H1 (cell line): ENCODE results near the gene ATAT1. TPM values are rescaled to one million over a fixed set of nuclear protein-coding genes. Genes with fewer than 3 reads are reported as not detected.

Source experiments
- CTCF ChIA-PET: fragments of 300-600 bp; sonication (Branson Sonifier 250); formaldehyde crosslinking; loops from one replicate; lab custom pipeline; 2021; ENCODE audit not compliant: partially characterized antibody; lab: Charles Lee
- POLR2A ChIA-PET: fragments of 300-600 bp; sonication (Branson Sonifier 250); formaldehyde crosslinking; loops from one replicate; lab custom pipeline; 2021; ENCODE audit warnings: inconsistent platforms; ENCODE audit not compliant: partially characterized antibody; lab: Charles Lee
- DNase-seq, 2 experiments: peaks; one replicate each; pipeline versions ENCODE4 v3.0.0 to v3.0.0-alpha.2; 2010 to 2022; ENCODE audit warnings: low spot score in 2 of 2, low read depth in 1 of 2, mixed read lengths in 1 of 2
- FAIRE-seq: peaks from 2 replicates; lab custom pipeline; 2011; peaks lifted over from hg19 to GRCh38; lab: Jason Lieb, UNC
- H2AFZ ChIP-seq: 2 replicates; pipeline ENCODE4 v1.8.1; 2012; ENCODE audit warnings: low read length, inconsistent platforms
- H2AK5ac ChIP-seq: 2 replicates; pipeline ENCODE4 v1.6.1; 2013; ENCODE audit warnings: low read depth, low read length
- H2BK120ac ChIP-seq: replicated peaks from 2 replicates; pipeline ENCODE3; 2013; ENCODE audit warnings: low read depth, low read length, inconsistent platforms
- H2BK12ac ChIP-seq: 2 replicates; pipeline ENCODE4 v1.6.1; 2013; ENCODE audit warnings: low read depth, low read length
- H2BK15ac ChIP-seq: 2 replicates; pipeline ENCODE4 v1.6.1; 2013; ENCODE audit warnings: low read length
- H2BK20ac ChIP-seq: 2 replicates; pipeline ENCODE4 v1.6.1; 2013; ENCODE audit warnings: low read length
- H2BK5ac ChIP-seq: 2 replicates; pipeline ENCODE4 v1.6.1; 2013; ENCODE audit warnings: low read depth, low read length
- H3K14ac ChIP-seq: 2 replicates; pipeline ENCODE4 v1.6.1; 2013; ENCODE audit warnings: inconsistent platforms; ENCODE audit not compliant: insufficient read length
- H3K18ac ChIP-seq: 2 replicates; pipeline ENCODE4 v1.6.1; 2013; ENCODE audit warnings: low read length; ENCODE audit errors: extremely low read depth
- H3K23ac ChIP-seq: 2 replicates; pipeline ENCODE4 v1.6.1; 2013; ENCODE audit warnings: inconsistent platforms; ENCODE audit not compliant: insufficient read length
- H3K23me2 ChIP-seq: 2 replicates; pipeline ENCODE4 v1.6.1; 2013; ENCODE audit warnings: low read depth, low read length
- H3K27ac ChIP-seq: 2 replicates; pipeline ENCODE4 v1.6.1; 2011; ENCODE audit warnings: low read depth, low read length, inconsistent platforms
- H3K27me3 ChIP-seq, 4 experiments: replicated peaks in 1 of 4; 1 replicate in 1 of 4; 2 replicates in 3 of 4; pipeline versions ENCODE4 v1.6.1 to v1.8.1; 2011 to 2013; ENCODE audit warnings: low read length in 3 of 4, mild to moderate bottlenecking in 3 of 4, inconsistent platforms in 2 of 4, mixed read lengths in 2 of 4, moderate library complexity in 1 of 4; ENCODE audit not compliant: control insufficient read depth in 3 of 4, insufficient read depth in 3 of 4; ENCODE audit errors: extremely low read depth in 1 of 4
- H3K36me3 ChIP-seq, 4 experiments: 2 replicates each; pipeline versions ENCODE4 v1.6.1 to v1.8.1; 2011 to 2013; ENCODE audit warnings: mild to moderate bottlenecking in 4 of 4, low read length in 3 of 4, moderate library complexity in 2 of 4, control low read depth in 1 of 4, inconsistent platforms in 1 of 4; ENCODE audit not compliant: insufficient read depth in 4 of 4, control insufficient read depth in 2 of 4
- H3K4ac ChIP-seq: replicated peaks from 2 replicates; pipeline ENCODE3; 2013; ENCODE audit warnings: low read length, low read depth, mixed read lengths, inconsistent platforms; ENCODE audit not compliant: insufficient read length
- H3K4me1 ChIP-seq, 4 experiments: replicated peaks in 1 of 4; 1 replicate in 1 of 4; 2 replicates in 3 of 4; pipeline versions ENCODE4 v1.6.1 to v1.8.1; 2011 to 2013; ENCODE audit warnings: low read length in 3 of 4, inconsistent platforms in 2 of 4, mixed read lengths in 1 of 4; ENCODE audit not compliant: insufficient read depth in 4 of 4, control insufficient read depth in 3 of 4
- H3K4me2 ChIP-seq, 2 experiments: 2 replicates each; pipeline versions ENCODE4 v1.6.1 to v1.8.1; 2011 to 2013; ENCODE audit warnings: low read depth in 2 of 2, low read length in 2 of 2, control low read depth in 1 of 2, inconsistent platforms in 1 of 2, mild to moderate bottlenecking in 1 of 2; ENCODE audit not compliant: insufficient read depth in 1 of 2
- H3K4me3 ChIP-seq, 4 experiments: fragments of 200-600, 300-600 bp in 1 of 4; sonication (generic), shearing (Covaris generic), sonication (Bioruptor Twin) in 1 of 4; 2 replicates each; pipeline versions ENCODE4 v1.5.1 to v1.8.1; 2011 to 2016; ENCODE audit warnings: low read length in 4 of 4, low read depth in 3 of 4, control low read depth in 2 of 4, inconsistent platforms in 2 of 4, mild to moderate bottlenecking in 2 of 4, mixed read lengths in 1 of 4, moderate library complexity in 1 of 4; ENCODE audit not compliant: insufficient read depth in 2 of 4; ENCODE audit errors: extremely low read depth in 1 of 4
- H3K56ac ChIP-seq: replicated peaks from 2 replicates; pipeline ENCODE3; 2013; ENCODE audit warnings: low read depth, mild to moderate bottlenecking, mixed read lengths, low read length, inconsistent platforms; ENCODE audit not compliant: insufficient read length
- H3K79me1 ChIP-seq: 2 replicates; pipeline ENCODE4 v1.6.1; 2013; ENCODE audit warnings: low read depth, low read length, control low read depth
- H3K79me2 ChIP-seq, 2 experiments: 2 replicates each; pipeline versions ENCODE4 v1.6.1 to v1.8.1; 2012 to 2013; ENCODE audit warnings: low read length in 2 of 2, mild to moderate bottlenecking in 2 of 2, inconsistent platforms in 1 of 2; ENCODE audit not compliant: insufficient read depth in 2 of 2, control insufficient read depth in 1 of 2
- H3K9ac ChIP-seq, 4 experiments: replicated peaks in 1 of 4; 1 replicate in 1 of 4; 2 replicates in 3 of 4; pipeline versions ENCODE4 v1.6.1 to v1.8.1; 2011 to 2013; ENCODE audit warnings: low read depth in 3 of 4, low read length in 3 of 4, control low read depth in 2 of 4, mild to moderate bottlenecking in 2 of 4, moderate library complexity in 2 of 4, inconsistent platforms in 1 of 4; ENCODE audit errors: extremely low read depth in 1 of 4
- H3K9me3 ChIP-seq, 2 experiments: 2 replicates each; pipeline versions ENCODE4 v1.6.1 to v1.8.1; 2012 to 2013; ENCODE audit warnings: mild to moderate bottlenecking in 2 of 2, moderate library complexity in 2 of 2, control low read depth in 1 of 2, inconsistent platforms in 1 of 2, low read depth in 1 of 2, low read length in 1 of 2, mixed read lengths in 1 of 2; ENCODE audit not compliant: insufficient read depth in 2 of 2
- H4K20me1 ChIP-seq, 2 experiments: replicated peaks in 1 of 2; 2 replicates each; pipeline versions ENCODE3 to v1.8.1; 2011 to 2013; ENCODE audit warnings: inconsistent platforms in 2 of 2, low read length in 2 of 2, mild to moderate bottlenecking in 1 of 2; ENCODE audit not compliant: insufficient read depth in 2 of 2, control insufficient read depth in 1 of 2
- H4K5ac ChIP-seq: 2 replicates; pipeline ENCODE4 v1.6.1; 2013; ENCODE audit warnings: low read length, low read depth, mixed read lengths, inconsistent platforms; ENCODE audit not compliant: insufficient read length
- H4K8ac ChIP-seq: 2 replicates; pipeline ENCODE4 v1.8.0; 2013; ENCODE audit warnings: mild to moderate bottlenecking, moderate library complexity, low read length, inconsistent platforms; ENCODE audit not compliant: insufficient read depth; ENCODE audit errors: extremely low read depth
- H4K91ac ChIP-seq: replicated peaks from 2 replicates; pipeline ENCODE3; 2013; ENCODE audit warnings: low read length, mixed read lengths, inconsistent platforms; ENCODE audit not compliant: insufficient read length
- ASH2L ChIP-seq: fragments of 200-600, 300-600 bp; sonication (generic); IDR thresholded peaks from one replicate; pipeline ENCODE4 v1.7.1; 2017; ENCODE audit warnings: low read length
- CBX8 ChIP-seq: fragments of 300-800, 300-1000 bp; sonication (generic); IDR thresholded peaks from 2 replicates; pipeline ENCODE4 v1.7.1; 2016; ENCODE audit warnings: low read depth, low read length, borderline replicate concordance
- JUN ChIP-seq: IDR thresholded peaks from 2 replicates; pipeline ENCODE4 v1.6.1; 2011; ENCODE audit warnings: low read depth, mild to moderate bottlenecking, improper control_type of control experiment, low read length
- POLR2A ChIP-seq, 2 experiments: IDR thresholded peaks; 1 replicate in 1 of 2; 2 replicates in 1 of 2; pipeline ENCODE4 v1.6.1; 2011; ENCODE audit warnings: low read depth in 2 of 2, low read length in 2 of 2, mild to moderate bottlenecking in 2 of 2; ENCODE audit errors: control extremely low read depth in 1 of 2
- POLR2AphosphoS5 ChIP-seq: IDR thresholded peaks from 2 replicates; pipeline ENCODE4 v1.6.1; 2011; ENCODE audit warnings: low read depth, low read length
- RAD21 ChIP-seq, 2 experiments: IDR thresholded peaks in 1 of 2; conservative IDR thresholded peaks in 1 of 2; 2 replicates each; pipeline ENCODE4 v1.6.1; 2011; ENCODE audit warnings: low read depth in 2 of 2, low read length in 2 of 2, improper control_type of control experiment in 1 of 2, inconsistent platforms in 1 of 2, mild to moderate bottlenecking in 1 of 2, moderate library complexity in 1 of 2
- RNF2 ChIP-seq: fragments of 200-900, 300-1000 bp; sonication (generic); IDR thresholded peaks from 2 replicates; pipeline ENCODE4 v1.7.1; 2016; ENCODE audit warnings: borderline replicate concordance, low read depth, mild to moderate bottlenecking, antibody characterized with exemption, low read length; ENCODE audit not compliant: poor library complexity, severe bottlenecking; ENCODE audit errors: missing control alignments
- SUZ12 ChIP-seq: fragments of 200-600 bp; sonication (generic); IDR thresholded peaks from 2 replicates; pipeline ENCODE4 v1.6.1; 2012; ENCODE audit warnings: mild to moderate bottlenecking, inconsistent platforms, low read length, moderate library complexity, mixed read lengths
- TEAD4 ChIP-seq: IDR thresholded peaks from 2 replicates; pipeline ENCODE4 v1.6.1; 2012; ENCODE audit warnings: low read depth, low read length, inconsistent platforms, mixed read lengths
- WGBS, 2 experiments: shearing (Covaris generic) in 1 of 2; methylation state at CpG; one replicate each; pipeline versions ENCODE4 v1.1.6 to v1.1.7; 2013 to 2015; ENCODE audit warnings: low lambda C conversion rate in 2 of 2, mixed read lengths in 2 of 2, inconsistent platforms in 1 of 2, low coverage in 1 of 2, missing lambda C conversion rate in 1 of 2; ENCODE audit not compliant: insufficient replicate concordance in 2 of 2, insufficient coverage in 1 of 2, insufficient read length in 1 of 2; ENCODE audit errors: extremely low coverage in 1 of 2, missing lambda C conversion rate in 1 of 2; 5-methylcytosine and 5-hydroxymethylcytosine counted together
- polyA plus RNA-seq, 7 experiments: library from polyadenylated mRNA; depleted of rRNA in 3 of 7; stranded (reverse) in 5 of 7; unstranded in 2 of 7; fragments of >200 nt in 5 of 7; fragments of 200-250 nt in 2 of 7; gene quantifications; 1 replicate in 5 of 7; 2 replicates in 1 of 7; 4 replicates in 1 of 7; pipeline versions ENCODE4 v1.2.1 to v1.2.3, GENCODE V29; 2011 to 2013; ENCODE audit warnings: missing spikeins in 2 of 7, mixed read lengths in 2 of 7
- total RNA-seq: library from RNA; stranded (reverse); fragmentation: NEBNext Ultra II Directional; extraction: Animal tissue kit (Norgen Biotek cat#: 25700); gene quantifications from 2 replicates; pipeline ENCODE4 v1.2.1, GENCODE V29; 2021
- TF ChIP-seq, protein P1 (sequence below): IDR thresholded peaks from 2 replicates; pipeline ENCODE4 v1.6.1; 2012; ENCODE audit warnings: low read length, inconsistent platforms

Gene ATAT1
- total and polyA plus RNA-seq, 2 of the 8 experiments (the other 6 are each of a cell fraction or from before 2014, with no cell fraction given), result 14.4 to 14.6 TPM

DNA sequence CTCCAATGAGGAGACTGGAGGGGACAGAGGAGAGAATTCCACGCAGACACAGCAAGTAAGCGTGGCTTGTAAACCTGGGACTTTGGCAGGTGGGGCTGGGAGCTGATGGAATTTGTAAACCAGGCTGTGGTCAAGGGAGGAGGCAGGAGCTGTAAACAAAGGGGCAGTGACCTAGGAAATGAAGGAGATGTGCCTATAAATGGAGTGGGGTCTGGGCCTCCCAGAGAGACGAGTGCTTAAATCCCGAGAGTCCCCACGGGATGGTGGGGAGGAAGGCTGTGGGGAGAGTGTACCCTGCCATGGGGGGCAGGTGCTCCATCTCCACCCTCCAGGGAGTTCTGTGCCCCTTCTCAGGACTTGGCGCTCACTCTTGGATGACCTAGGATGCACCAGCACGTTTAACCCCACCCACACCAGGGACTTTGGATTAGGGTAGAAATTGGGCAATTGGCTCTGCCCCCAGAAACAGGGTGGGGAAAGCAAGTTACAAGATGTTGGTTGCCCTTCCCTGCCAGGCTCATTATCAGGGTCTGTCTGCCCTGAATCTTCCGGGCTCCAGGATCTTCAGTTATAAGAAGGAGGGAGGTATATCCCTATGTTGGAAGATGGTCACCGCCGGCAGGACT, 50.1 kb downstream of the ATAT1 start:
- no peak overlapping the region for H3K23ac ChIP-seq
- H3K56ac ChIP-seq, result no peak overlapping the region
- H3K4me3 ChIP-seq, result no peak overlapping the region
- peaks cover 0 to 8% of the 10 kb centered on the region in 2 experiments for H4K20me1 ChIP-seq
- H3K14ac ChIP-seq, result no peak overlapping the region
- no peak overlapping the region for H2BK120ac ChIP-seq
- H3K4me2 ChIP-seq, result no peak overlapping the region
- no peaks in the 10 kb centered on the region; a peak in 2 of 8 replicates for H3K36me3 ChIP-seq
- H2BK20ac ChIP-seq, result no peak overlapping the region
- H3K23me2 ChIP-seq, result peaks cover 6% of the 10 kb centered on the region
- POLR2A ChIA-PET, result interaction anchor here (1.7 to 18.7 kb wide), 2 partner anchors 11 to 48 kb away, joined by 4 to 388 read pairs; partner anchors contain the start of genes MDC1 and TUBB
- H4K5ac ChIP-seq, result no peak overlapping the region
- no peak overlapping the region for H3K18ac ChIP-seq
- no peak for DNase-seq
- no peaks in the 10 kb centered on the region; a peak in 1 of 7 replicates for H3K4me1 ChIP-seq
- no peak overlapping the region for H3K9ac ChIP-seq
- CTCF ChIA-PET, result interaction anchor here (1.2 to 11.0 kb wide), 3 partner anchors 46 to 144 kb away, joined by 3 to 147 read pairs (median 5); no protein-coding TSS in a partner anchor
- no peak overlapping the region for H3K4ac ChIP-seq
- no peaks in the 10 kb centered on the region for H3K9me3 ChIP-seq
- no peak overlapping the region for H2AK5ac ChIP-seq
- H3K27me3 ChIP-seq, result no peaks in the 10 kb centered on the region
- H4K8ac ChIP-seq, result no peak overlapping the region
- H3K27ac ChIP-seq, result no peak overlapping the region
- no peak overlapping the region for H2BK12ac ChIP-seq
- FAIRE-seq, result no peak
- no peak overlapping the region for H4K91ac ChIP-seq
- no peaks in the 10 kb centered on the region; the same call in 1 of the 2 replicates for H3K79me1 ChIP-seq
- H2BK15ac ChIP-seq, result no peak overlapping the region
- H2AFZ ChIP-seq, result no peak overlapping the region
- no peak overlapping the region for H2BK5ac ChIP-seq
- peaks cover 0 to 7% of the 10 kb centered on the region in 2 experiments; a peak in 2 of 4 replicates for H3K79me2 ChIP-seq
- WGBS, 2 experiments, result 93% methylated on average over 10 of the region's 10 CpGs; no CpG with 5 or more reads in 1 of the 2 experiments
- TF ChIP-seq CBX8 (no peak), POLR2A (IDR thresholded peaks at IDR 0.05; ENCODE audit: control extremely low read depth in 1 of 2, low read depth in 2 of 2, low read length in 2 of 2) (no peak), SUZ12 (no peak), POLR2AphosphoS5 (no peak), JUN (no peak), RNF2 (no peak), TEAD4 (no peak), ASH2L (no peak), RAD21 (IDR thresholded peaks at IDR 0.05 in 1 of 2, conservative IDR thresholded peaks at IDR 0.05 in 1 of 2; ENCODE audit: low read depth in 2 of 2, low read length in 2 of 2) (no peak)
- TF ChIP-seq, protein P1, sequence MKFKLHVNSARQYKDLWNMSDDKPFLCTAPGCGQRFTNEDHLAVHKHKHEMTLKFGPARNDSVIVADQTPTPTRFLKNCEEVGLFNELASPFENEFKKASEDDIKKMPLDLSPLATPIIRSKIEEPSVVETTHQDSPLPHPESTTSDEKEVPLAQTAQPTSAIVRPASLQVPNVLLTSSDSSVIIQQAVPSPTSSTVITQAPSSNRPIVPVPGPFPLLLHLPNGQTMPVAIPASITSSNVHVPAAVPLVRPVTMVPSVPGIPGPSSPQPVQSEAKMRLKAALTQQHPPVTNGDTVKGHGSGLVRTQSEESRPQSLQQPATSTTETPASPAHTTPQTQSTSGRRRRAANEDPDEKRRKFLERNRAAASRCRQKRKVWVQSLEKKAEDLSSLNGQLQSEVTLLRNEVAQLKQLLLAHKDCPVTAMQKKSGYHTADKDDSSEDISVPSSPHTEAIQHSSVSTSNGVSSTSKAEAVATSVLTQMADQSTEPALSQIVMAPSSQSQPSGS, result no peak
